ENCODE data around the gene IFNA13.

Gene IFNA13

GRCh38 chr9:21362287-21362686, 5.6 kb downstream of the IFNA13 start:
- TF ChIP-seq, protein P1, sequence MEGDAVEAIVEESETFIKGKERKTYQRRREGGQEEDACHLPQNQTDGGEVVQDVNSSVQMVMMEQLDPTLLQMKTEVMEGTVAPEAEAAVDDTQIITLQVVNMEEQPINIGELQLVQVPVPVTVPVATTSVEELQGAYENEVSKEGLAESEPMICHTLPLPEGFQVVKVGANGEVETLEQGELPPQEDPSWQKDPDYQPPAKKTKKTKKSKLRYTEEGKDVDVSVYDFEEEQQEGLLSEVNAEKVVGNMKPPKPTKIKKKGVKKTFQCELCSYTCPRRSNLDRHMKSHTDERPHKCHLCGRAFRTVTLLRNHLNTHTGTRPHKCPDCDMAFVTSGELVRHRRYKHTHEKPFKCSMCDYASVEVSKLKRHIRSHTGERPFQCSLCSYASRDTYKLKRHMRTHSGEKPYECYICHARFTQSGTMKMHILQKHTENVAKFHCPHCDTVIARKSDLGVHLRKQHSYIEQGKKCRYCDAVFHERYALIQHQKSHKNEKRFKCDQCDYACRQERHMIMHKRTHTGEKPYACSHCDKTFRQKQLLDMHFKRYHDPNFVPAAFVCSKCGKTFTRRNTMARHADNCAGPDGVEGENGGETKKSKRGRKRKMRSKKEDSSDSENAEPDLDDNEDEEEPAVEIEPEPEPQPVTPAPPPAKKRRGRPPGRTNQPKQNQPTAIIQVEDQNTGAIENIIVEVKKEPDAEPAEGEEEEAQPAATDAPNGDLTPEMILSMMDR (IDR thresholded peaks at IDR 0.05; ENCODE audit: low read depth, low read length): no peak
- DNase-seq (ENCODE audit: low read depth in 2 of 2): no peak
- H3K4me3 ChIP-seq (replicated peaks in 1 of 2; ENCODE audit: low read depth in 2 of 2, low read length in 2 of 2): no peak overlapping the region

DNA sequence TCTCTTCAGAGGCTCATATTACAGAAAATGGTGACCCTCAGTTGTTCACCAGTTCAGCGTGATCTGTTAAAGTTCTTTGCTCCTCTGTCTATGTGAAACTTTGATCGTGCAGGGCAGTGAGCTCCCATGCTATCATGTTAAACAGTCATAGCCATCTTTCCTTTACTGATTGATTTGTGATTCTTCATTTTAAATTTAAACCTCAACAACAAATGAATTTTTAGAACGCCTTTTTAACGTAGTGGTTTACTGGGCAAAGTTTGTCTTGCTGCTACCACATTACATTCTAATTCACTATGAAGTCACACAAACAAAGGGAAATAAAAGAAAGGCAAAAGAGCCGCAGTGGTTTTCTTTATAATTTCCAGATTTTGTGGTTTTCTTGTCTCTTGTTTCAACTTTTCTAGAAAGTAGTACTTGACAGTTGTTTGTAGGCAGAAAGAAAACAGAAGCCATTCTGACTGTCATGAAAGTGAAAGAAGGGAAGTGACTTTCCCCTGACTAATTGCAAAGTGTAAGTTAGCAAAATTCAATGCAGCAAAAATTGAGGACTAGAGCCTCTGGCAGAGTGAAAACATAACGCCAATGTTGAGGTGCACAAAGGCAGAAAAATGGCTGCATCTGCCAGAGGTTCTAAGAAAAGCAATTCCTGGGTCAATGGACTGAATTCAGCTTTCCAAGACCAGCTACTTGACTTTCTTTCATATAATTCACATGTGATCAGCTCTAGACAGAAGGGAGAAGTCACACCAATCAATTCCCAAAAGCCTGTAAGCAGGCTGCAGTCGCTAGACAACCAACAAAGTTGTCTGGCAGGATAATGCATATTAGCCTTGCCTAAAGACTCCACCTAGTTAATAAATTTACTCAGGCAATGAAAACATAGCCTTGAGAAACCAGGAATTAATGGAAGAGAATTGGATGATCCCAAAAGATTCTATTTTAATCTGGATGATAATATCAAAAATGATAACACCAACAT, 10.1 kb downstream of the IFNA13 start:
- no peak overlapping the region for H3K4me3 ChIP-seq (replicated peaks in 1 of 2; ENCODE audit: low read depth in 2 of 2, low read length in 2 of 2)
- DNase-seq (ENCODE audit: low read depth in 2 of 2): no peak
- TF ChIP-seq, protein P1 (IDR thresholded peaks at IDR 0.05; ENCODE audit: low read depth, low read length): no peak

DNA sequence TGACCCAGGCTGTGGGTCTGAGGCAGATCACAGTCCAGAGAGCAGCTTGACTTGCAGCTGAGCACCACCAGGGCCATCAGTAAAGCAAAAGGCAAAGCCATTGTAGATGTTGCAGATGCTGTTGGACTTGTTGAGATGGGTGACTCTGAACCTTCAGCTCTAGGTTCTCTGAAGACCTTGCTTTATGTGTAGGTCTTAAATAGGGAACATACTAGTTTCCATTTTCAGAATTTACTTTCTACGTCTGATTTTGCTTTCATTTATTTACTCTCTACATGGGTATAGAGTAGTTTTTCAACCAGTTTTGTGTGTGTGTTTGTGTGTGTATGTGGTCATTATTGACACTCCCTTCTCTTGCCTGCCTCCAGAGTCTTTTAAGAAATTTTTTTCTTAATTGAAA, 17.1 kb downstream of the IFNA13 start, which contains the start of gene IFNA6:
IFNA6 (minus strand) TSS at position 101 of the 400 bp plus-strand sequence; CDS start at position 101, 0 bp downstream.
- H3K4me3 ChIP-seq (replicated peaks in 1 of 2; ENCODE audit: low read depth in 2 of 2, low read length in 2 of 2): no peak within 1 kb of the TSS
- TF ChIP-seq, protein P1 (IDR thresholded peaks at IDR 0.05; ENCODE audit: low read depth, low read length): no peak
- no peak for DNase-seq (ENCODE audit: low read depth in 2 of 2)

DNA sequence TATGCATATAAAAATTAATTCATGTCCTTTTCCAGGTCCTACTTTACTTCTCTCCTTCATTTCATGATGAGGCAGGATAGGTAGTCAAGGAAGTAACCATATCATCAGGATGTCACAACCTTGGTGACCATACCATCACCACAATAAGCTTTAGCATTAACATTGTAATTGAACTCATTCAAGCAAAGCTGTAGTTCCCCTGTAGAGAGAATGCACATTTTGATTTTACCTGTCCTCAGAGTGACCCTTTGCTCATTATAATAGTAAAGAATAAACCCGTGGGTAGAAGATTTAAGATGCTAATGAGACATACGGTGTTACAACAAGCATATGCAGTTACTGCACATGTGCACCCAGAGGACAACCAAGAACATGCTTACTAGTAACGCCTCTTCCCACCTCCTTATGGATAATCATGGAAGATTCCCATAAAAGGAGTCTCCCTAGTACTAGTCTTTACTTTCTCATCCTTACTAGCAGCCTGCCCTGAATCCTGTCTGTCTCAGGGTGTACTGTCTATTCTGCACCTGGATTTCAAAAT, 19.4 kb downstream of the IFNA13 start:
- TF ChIP-seq, protein P1 (IDR thresholded peaks at IDR 0.05; ENCODE audit: low read depth, low read length): no peak
- DNase-seq (ENCODE audit: low read depth in 2 of 2): no peak
- H3K4me3 ChIP-seq (replicated peaks in 1 of 2; ENCODE audit: low read depth in 2 of 2, low read length in 2 of 2): no peak overlapping the region

DNA sequence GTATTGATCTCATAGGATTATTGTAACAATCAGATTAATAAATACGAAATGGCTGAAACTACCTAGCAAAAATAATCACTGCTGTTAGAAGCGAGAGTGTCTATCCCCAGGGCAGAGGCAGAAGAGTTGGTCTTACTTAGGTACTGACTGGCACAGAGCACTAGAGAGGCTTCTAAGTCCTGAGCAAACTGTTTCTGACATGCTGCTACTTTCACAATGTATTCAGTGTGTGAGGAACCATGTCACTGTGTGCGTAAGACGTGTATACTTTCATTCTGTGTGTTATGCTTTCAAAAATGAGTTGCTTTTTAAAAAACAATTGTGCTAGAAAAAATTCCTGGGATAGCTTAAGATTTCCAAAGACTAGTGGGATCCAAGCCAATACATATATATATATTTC, 27.1 kb downstream of the IFNA13 start:
- TF ChIP-seq, protein P1 (IDR thresholded peaks at IDR 0.05; ENCODE audit: low read depth, low read length): no peak
- no peak for DNase-seq (ENCODE audit: low read depth in 2 of 2)

DNA sequence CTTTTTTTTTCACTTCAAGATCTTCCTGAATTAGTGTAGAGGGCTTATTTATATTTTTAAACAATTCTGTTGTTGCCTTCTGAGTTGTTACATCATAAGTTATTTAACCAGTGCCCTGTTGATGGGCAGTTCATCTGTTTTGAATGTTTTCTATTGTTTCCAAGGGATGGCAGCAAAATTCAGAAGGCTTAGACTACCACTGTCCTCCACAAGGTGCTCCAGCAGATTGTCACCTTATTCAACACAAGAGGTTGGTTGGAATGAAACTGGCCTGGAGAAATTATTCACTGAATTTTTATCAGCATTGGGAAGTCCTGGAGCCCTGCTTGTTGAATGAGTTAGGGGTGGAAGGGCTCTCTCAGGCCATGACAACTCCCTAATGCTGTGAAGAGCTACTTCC, 31.4 kb downstream of the IFNA13 start:
- no peak for DNase-seq (ENCODE audit: low read depth in 2 of 2)
- TF ChIP-seq, protein P1 (IDR thresholded peaks at IDR 0.05; ENCODE audit: low read depth, low read length): no peak
- no peak overlapping the region for H3K4me3 ChIP-seq (replicated peaks in 1 of 2; ENCODE audit: low read depth in 2 of 2, low read length in 2 of 2)

More for the DNA sequence above, 27.1 kb downstream of the IFNA13 start:
- no peak overlapping the region for H3K4me3 ChIP-seq (replicated peaks in 1 of 2; ENCODE audit: low read depth in 2 of 2, low read length in 2 of 2)
